Muscle of leg (tissue), 11 donors: ENCODE results near the gene TRABD2B. TPM values are rescaled to one million over a fixed set of nuclear protein-coding genes. Genes with fewer than 3 reads are reported as not detected.

Source experiments
- DNase-seq: peaks from one replicate; pipeline ENCODE4 v3.0.0; 2013
- H3K27ac ChIP-seq: one replicate; pipeline ENCODE4 v1.5.1; 2013; ENCODE audit warnings: mild to moderate bottlenecking, low read length, control low read depth
- H3K27me3 ChIP-seq: one replicate; pipeline ENCODE4 v1.6.1; 2013; ENCODE audit warnings: low read length; ENCODE audit not compliant: control insufficient read depth, insufficient read depth
- H3K36me3 ChIP-seq: one replicate; pipeline ENCODE4 v1.6.1; 2013; ENCODE audit warnings: low read length; ENCODE audit not compliant: control insufficient read depth, insufficient read depth
- H3K4me1 ChIP-seq: one replicate; pipeline ENCODE4 v1.6.1; 2013; ENCODE audit warnings: low read length; ENCODE audit not compliant: control insufficient read depth, insufficient read depth
- H3K4me3 ChIP-seq: one replicate; pipeline ENCODE4 v1.5.1; 2013; ENCODE audit warnings: low read length, control low read depth
- H3K9me3 ChIP-seq: replicated peaks from 2 replicates; pipeline ENCODE4 v1.6.1; 2013; ENCODE audit warnings: low read depth, low read length; ENCODE audit not compliant: control insufficient read depth
- WGBS: methylation state at CpG from one replicate; pipeline ENCODE4 v1.1.5; 2013; ENCODE audit warnings: missing lambda C conversion rate; ENCODE audit not compliant: insufficient coverage; 5-methylcytosine and 5-hydroxymethylcytosine counted together
- polyA plus RNA-seq, 8 donors: library from polyadenylated mRNA; unstranded; fragments of 120-200 nt; gene quantifications; one replicate each; pipeline versions ENCODE4 v1.2.1 to v1.2.3, GENCODE V29; 2013; ENCODE audit warnings: inconsistent platforms in 1 of 8, low replicate concordance in 1 of 8; ENCODE audit not compliant: insufficient read length in 8 of 8, insufficient read depth in 1 of 8
- total RNA-seq: library from RNA; stranded (reverse); fragments of 120-200 nt; gene quantifications from one replicate; pipeline ENCODE4 v1.2.4, GENCODE V29; 2013

TRABD2B gene
- total and polyA plus RNA-seq, 9 donors, result 1.1 to 7.0 (median 4.4) TPM

GRCh38 chr1:47808612-47809011, 188.6 kb downstream of the TRABD2B start:
- Histone ChIP-seq H3K4me3 (no peak overlapping the region), H3K27me3 (no peaks in the 10 kb centered on the region), H3K27ac (no peak overlapping the region), H3K4me1 (peaks cover 65% of the 10 kb centered on the region), H3K36me3 (no peaks in the 10 kb centered on the region), H3K9me3 (no peaks in the 10 kb centered on the region)
- DNase-seq, result no peak
- 67% methylated on average over 1 of the region's 2 CpGs for WGBS

GRCh38 chr1:47805921-47806361, 191.2 kb downstream of the TRABD2B start:
- H3K36me3 ChIP-seq, result peaks cover 3% of the 10 kb centered on the region
- no peaks in the 10 kb centered on the region for H3K27me3 ChIP-seq
- H3K27ac ChIP-seq, result no peak overlapping the region
- no peak overlapping the region for H3K4me3 ChIP-seq
- WGBS, result no CpG with 5 or more reads among the region's 6 CpGs
- DNase-seq, result peak; percentile 89
- no peaks in the 10 kb centered on the region for H3K9me3 ChIP-seq
- H3K4me1 ChIP-seq, result peaks cover 67% of the 10 kb centered on the region

- Histone ChIP-seq H3K36me3 (peaks cover 8% of the 10 kb centered on the region), H3K4me1 (peaks cover 63% of the 10 kb centered on the region), H3K27me3 (no peaks in the 10 kb centered on the region), H3K27ac (peak overlapping the region; percentile 72), H3K9me3 (no peaks in the 10 kb centered on the region), H3K4me3 (no peak overlapping the region)
- DNase-seq, result no peak
Observed at GRCh38 chr1:47805018-47805417, 192.2 kb downstream of the TRABD2B start.

GRCh38 chr1:47803815-47804501, 193.2 kb downstream of the TRABD2B start:
- peak overlapping the region; percentile 72 for H3K27ac ChIP-seq
- peak; percentile 67 for DNase-seq
- peaks cover 9% of the 10 kb centered on the region for H3K36me3 ChIP-seq
- H3K27me3 ChIP-seq, result no peaks in the 10 kb centered on the region
- no peaks in the 10 kb centered on the region for H3K9me3 ChIP-seq
- 29% methylated on average over 7 of the region's 13 CpGs for WGBS
- H3K4me3 ChIP-seq, result no peak overlapping the region
- H3K4me1 ChIP-seq, result peaks cover 55% of the 10 kb centered on the region

DNA sequence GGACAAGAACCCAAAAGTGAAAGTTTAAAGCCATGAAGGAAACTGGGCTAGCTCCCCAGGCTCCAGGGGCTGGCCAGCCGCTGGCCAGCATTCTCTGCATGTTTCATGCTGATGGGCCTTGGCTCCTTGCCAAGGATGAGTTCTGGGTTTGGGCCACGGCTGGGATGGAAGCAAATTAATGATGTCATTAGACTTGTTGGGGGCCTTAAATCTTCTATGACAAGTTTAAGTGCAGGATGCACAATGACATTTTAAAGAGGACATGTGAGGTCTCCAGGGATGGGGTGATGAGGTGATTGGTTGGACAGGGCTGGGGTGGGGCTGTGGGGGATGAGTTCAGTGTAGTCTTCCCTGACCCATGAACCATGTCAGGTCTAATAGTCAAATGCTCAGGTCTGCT, 199.6 kb downstream of the TRABD2B start:
- 11% methylated on average over 2 of the region's 2 CpGs for WGBS
- Histone ChIP-seq H3K4me1 (peaks cover 39% of the 10 kb centered on the region), H3K4me3 (no peak overlapping the region), H3K9me3 (no peaks in the 10 kb centered on the region), H3K27ac (no peak overlapping the region), H3K27me3 (peaks cover 3% of the 10 kb centered on the region), H3K36me3 (peaks cover 9% of the 10 kb centered on the region)
- DNase-seq, result peak; percentile 72

GRCh38 chr1:47796626-47797025, 200.6 kb downstream of the TRABD2B start:
- no CpG with 5 or more reads among the region's 6 CpGs for WGBS

DNA sequence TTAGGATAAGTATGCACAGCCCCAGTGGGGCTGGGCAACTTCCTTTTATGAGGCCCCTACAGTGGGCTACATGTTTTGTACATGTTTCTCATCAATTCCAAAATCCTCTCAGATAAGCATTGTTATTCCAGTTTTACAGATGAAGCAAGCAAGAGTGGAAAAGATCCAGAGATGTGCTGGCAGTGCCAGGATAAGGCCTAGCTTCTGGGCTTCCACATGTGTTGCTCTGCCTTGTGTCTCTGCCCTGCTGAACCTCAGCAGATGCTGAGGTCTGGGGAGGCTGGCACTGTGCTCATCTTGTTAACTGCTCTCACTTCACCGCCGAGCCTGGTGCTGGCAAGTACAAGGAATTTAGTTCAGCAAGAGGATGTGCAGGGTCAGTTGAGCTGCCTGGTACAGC, 202.1 kb downstream of the TRABD2B start:
- peaks cover 1% of the 10 kb centered on the region for H3K36me3 ChIP-seq
- 94% methylated on average over 2 of the region's 2 CpGs for WGBS
- no peak overlapping the region for H3K27ac ChIP-seq
- no peaks in the 10 kb centered on the region for H3K9me3 ChIP-seq
- no peak for DNase-seq
- peaks cover 47% of the 10 kb centered on the region for H3K4me1 ChIP-seq
- no peak overlapping the region for H3K4me3 ChIP-seq
- peaks cover 3% of the 10 kb centered on the region for H3K27me3 ChIP-seq

More at GRCh38 chr1:47796626-47797025, 200.6 kb downstream of the TRABD2B start:
- Histone ChIP-seq H3K27ac (no peak overlapping the region), H3K36me3 (peaks cover 9% of the 10 kb centered on the region), H3K9me3 (no peaks in the 10 kb centered on the region), H3K4me3 (no peak overlapping the region), H3K4me1 (peaks cover 44% of the 10 kb centered on the region), H3K27me3 (peaks cover 3% of the 10 kb centered on the region)
- DNase-seq, result no peak

GRCh38 chr1:47794530-47794929, 202.7 kb downstream of the TRABD2B start:
- Histone ChIP-seq H3K4me1 (peaks cover 47% of the 10 kb centered on the region), H3K36me3 (no peaks in the 10 kb centered on the region), H3K27ac (no peak overlapping the region), H3K27me3 (peaks cover 3% of the 10 kb centered on the region), H3K9me3 (no peaks in the 10 kb centered on the region), H3K4me3 (no peak overlapping the region)
- DNase-seq, result no peak
- 90% methylated on average over 5 of the region's 9 CpGs for WGBS

DNA sequence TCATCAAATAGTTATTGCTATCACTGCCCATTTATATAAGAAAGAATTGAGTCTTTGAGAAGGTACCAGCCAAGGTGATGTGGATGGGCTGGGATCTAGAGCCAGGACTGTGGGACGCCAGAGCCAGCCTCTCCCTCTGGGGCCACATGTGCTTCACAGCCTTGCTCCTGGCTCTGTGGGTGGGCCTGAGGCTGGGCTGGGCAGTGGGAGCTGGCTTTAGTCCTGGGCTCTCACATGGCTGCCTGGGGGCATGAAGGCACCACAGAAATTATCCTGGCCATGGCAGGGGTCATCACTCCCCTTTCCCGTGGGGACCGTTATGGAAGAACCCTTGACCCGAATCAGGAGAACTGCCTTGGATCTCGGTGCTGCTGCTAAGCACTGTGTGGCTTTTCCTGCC, 203.1 kb downstream of the TRABD2B start:
- no peak overlapping the region for H3K27ac ChIP-seq
- peaks cover 3% of the 10 kb centered on the region for H3K27me3 ChIP-seq
- no peaks in the 10 kb centered on the region for H3K36me3 ChIP-seq
- no peak overlapping the region for H3K4me3 ChIP-seq
- peaks cover 49% of the 10 kb centered on the region for H3K4me1 ChIP-seq
- no peaks in the 10 kb centered on the region for H3K9me3 ChIP-seq
- 64% methylated on average over 2 of the region's 5 CpGs for WGBS
- no peak for DNase-seq

DNA sequence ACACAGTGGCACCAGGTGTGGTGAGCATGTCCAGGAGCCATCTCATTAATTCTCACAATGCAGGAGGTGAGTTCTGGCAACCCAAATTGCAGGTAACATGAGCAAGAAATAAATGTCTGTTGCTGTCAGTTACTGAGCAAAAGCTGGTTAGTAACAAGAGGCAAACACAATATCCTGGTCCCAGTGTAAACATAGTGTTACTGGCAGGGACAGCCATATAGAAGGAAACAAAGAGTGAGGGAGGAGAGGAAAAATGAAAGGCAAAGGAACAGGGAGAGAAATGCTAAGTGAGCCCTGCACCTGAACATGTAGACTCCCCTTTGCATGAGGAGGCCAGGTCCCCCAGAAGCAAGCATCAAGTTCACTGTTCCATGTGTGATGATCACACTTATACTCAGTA, 203.6 kb downstream of the TRABD2B start:
- H3K4me1 ChIP-seq, result peaks cover 54% of the 10 kb centered on the region
- no peaks in the 10 kb centered on the region for H3K27me3 ChIP-seq
- H3K27ac ChIP-seq, result no peak overlapping the region

GRCh38 chr1:47792779-47793178, 204.4 kb downstream of the TRABD2B start:
- no CpG with 5 or more reads among the region's 3 CpGs for WGBS
- H3K9me3 ChIP-seq, result no peaks in the 10 kb centered on the region
- no peak overlapping the region for H3K4me3 ChIP-seq
- no peak for DNase-seq
- H3K27ac ChIP-seq, result no peak overlapping the region
- H3K36me3 ChIP-seq, result no peaks in the 10 kb centered on the region
- H3K4me1 ChIP-seq, result peaks cover 56% of the 10 kb centered on the region
- H3K27me3 ChIP-seq, result no peaks in the 10 kb centered on the region

More for the DNA sequence above, 203.6 kb downstream of the TRABD2B start:
- DNase-seq, result no peak
- Histone ChIP-seq H3K9me3 (no peaks in the 10 kb centered on the region), H3K36me3 (no peaks in the 10 kb centered on the region), H3K4me3 (no peak overlapping the region)
